ENCODE data around the gene POLR1C.
A peak's percentile ranks its signal among the peaks of the same experiment; 100 is the strongest.

The POLR1C gene

GRCh38 chr6:43509984-43510826 is 6.7 kb upstream of the POLR1C start, which contains the start of gene LRRC73 (continued):
- TF ChIP-seq ZNF362 (tag by site-specific recombination; IDR thresholded peaks at IDR 0.05): no peak
- TF ChIP-seq ZBTB7A (tag by site-specific recombination; IDR thresholded peaks at IDR 0.05; ENCODE audit: low read depth): no peak; the same call in 1 of the 2 replicates
- no peak for TF ChIP-seq ZNF621 (tag by site-specific recombination; IDR thresholded peaks at IDR 0.05)
- no peak for TF ChIP-seq KLF10 (tag by site-specific recombination; IDR thresholded peaks at IDR 0.05)
- peak; percentile 96 for TF ChIP-seq ZBTB6 (tag by site-specific recombination; IDR thresholded peaks at IDR 0.05)
- no peak for TF ChIP-seq TCF7L2 (IDR thresholded peaks at IDR 0.05; ENCODE audit: borderline replicate concordance, low read depth, low read length)
- no peak for TF ChIP-seq ZNF280D (tag by site-specific recombination; IDR thresholded peaks at IDR 0.05)
- peak; percentile 82 for TF ChIP-seq ZNF449 (tag by site-specific recombination; IDR thresholded peaks at IDR 0.05)
- no peak for TF ChIP-seq ZNF792 (tag by site-specific recombination; IDR thresholded peaks at IDR 0.05)
- 0 out of 2 replicates have a peak, but pooled peaks have one; percentile 22 for TF ChIP-seq KLF17 (tag by site-specific recombination; IDR thresholded peaks at IDR 0.05)
- TF ChIP-seq ZBTB44 (tag by site-specific recombination; IDR thresholded peaks at IDR 0.05): 0 out of 2 replicates have a peak, but pooled peaks have one; percentile 14
- TF ChIP-seq ZNF660 (tag by site-specific recombination; IDR thresholded peaks at IDR 0.05): peak; percentile 65; the same call in 1 of the 2 replicates
- no peak for TF ChIP-seq REPIN1 (tag by site-specific recombination; IDR thresholded peaks at IDR 0.05; ENCODE audit: low read depth)
- peak; percentile 91 for TF ChIP-seq ZFHX2 (tag by site-specific recombination; conservative IDR thresholded peaks at IDR 0.05)
- peak; percentile 81 for TF ChIP-seq ZBTB26 (tag by site-specific recombination; optimal IDR thresholded peaks at IDR 0.05)
- no peak for TF ChIP-seq YY2 (tag by site-specific recombination; IDR thresholded peaks at IDR 0.05)
- TF ChIP-seq GLIS2 (tag by site-specific recombination; IDR thresholded peaks at IDR 0.05): no peak; the same call in 1 of the 2 replicates
- no peak for TF ChIP-seq ZNF791 (tag by site-specific recombination; IDR thresholded peaks at IDR 0.05)
- no peak for TF ChIP-seq ZNF37A (tag by site-specific recombination; IDR thresholded peaks at IDR 0.05)
- TF ChIP-seq ZNF121 (tag by site-specific recombination; IDR thresholded peaks at IDR 0.05): no peak
- no peak for TF ChIP-seq BCL6B (tag by site-specific recombination; IDR thresholded peaks at IDR 0.05)
- TF ChIP-seq ZNF10 (tag by site-specific recombination; IDR thresholded peaks at IDR 0.05): no peak
- TF ChIP-seq ZNF202 (tag by site-specific recombination; IDR thresholded peaks at IDR 0.05; ENCODE audit: borderline replicate concordance): no peak
- TF ChIP-seq ZNF19 (tag by site-specific recombination; IDR thresholded peaks at IDR 0.05; ENCODE audit: low read depth): no peak
- peak; percentile 42; the same call in 1 of the 2 replicates for TF ChIP-seq ZBTB20 (tag by site-specific recombination; IDR thresholded peaks at IDR 0.05)
- no peak for TF ChIP-seq EGR2 (tag by site-specific recombination; IDR thresholded peaks at IDR 0.05; ENCODE audit: low read depth)
- no peak for TF ChIP-seq ZSCAN16 (tag by site-specific recombination; IDR thresholded peaks at IDR 0.05)
